GM18499 (cell line): Measurements from ENCODE around the gene ZNF335.

Source experiments
- ATAC-seq: cut with Tn5 transposase; IDR thresholded peaks from one replicate; pipeline ENCODE4 v1.9.1; 2021; ENCODE audit warnings: moderate number of reproducible peaks; ENCODE audit not compliant: insufficient read depth, unreplicated experiment

The ZNF335 gene

DNA sequence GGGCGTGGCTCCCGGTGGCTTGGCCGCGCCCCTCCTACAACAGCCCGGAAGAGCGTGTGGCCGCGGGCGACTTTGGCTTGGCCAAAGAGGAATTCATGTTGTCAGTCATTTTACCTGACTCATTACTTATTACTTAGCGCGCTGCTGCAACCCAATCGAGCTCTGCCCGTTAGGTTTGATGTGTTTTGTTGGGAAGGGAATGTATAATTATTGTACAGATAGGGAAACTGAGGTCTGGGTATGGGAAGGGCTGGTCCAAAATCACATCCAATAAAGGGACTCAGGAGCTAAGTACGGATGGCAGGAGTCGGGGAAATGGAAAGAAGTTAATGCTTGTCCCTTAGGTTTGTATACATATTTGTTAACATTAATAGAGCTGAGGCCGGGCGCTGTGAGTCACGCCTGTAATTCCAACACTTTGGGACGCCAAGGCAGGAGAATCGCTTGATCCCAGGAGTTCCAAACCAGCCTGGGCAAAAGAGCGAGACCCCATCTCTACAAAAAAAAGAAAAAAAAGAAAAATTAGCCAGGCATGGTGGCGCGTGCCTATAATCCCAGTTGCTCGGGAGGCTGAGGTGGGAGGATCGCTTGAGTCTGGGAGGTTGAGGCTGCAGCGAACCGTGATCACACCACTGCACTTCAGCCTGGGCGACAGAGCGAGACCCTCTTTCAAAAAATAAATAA, 639 bp upstream of the ZNF335 start:
- no peak for ATAC-seq

DNA sequence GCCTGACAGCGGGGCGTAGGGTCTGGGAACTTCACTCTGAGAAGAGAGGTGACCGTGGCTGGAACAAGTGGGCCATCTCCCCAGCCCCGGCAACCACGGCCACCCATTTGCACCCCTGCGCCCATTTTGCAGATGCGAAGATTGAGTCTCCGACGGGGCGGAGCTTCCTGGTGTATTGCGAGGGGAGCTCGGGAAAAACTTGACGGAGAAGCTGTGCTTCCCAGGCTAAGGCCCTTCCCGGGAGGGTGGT, 653 bp downstream of the ZNF335 start:
- ATAC-seq = peak; percentile 14

DNA sequence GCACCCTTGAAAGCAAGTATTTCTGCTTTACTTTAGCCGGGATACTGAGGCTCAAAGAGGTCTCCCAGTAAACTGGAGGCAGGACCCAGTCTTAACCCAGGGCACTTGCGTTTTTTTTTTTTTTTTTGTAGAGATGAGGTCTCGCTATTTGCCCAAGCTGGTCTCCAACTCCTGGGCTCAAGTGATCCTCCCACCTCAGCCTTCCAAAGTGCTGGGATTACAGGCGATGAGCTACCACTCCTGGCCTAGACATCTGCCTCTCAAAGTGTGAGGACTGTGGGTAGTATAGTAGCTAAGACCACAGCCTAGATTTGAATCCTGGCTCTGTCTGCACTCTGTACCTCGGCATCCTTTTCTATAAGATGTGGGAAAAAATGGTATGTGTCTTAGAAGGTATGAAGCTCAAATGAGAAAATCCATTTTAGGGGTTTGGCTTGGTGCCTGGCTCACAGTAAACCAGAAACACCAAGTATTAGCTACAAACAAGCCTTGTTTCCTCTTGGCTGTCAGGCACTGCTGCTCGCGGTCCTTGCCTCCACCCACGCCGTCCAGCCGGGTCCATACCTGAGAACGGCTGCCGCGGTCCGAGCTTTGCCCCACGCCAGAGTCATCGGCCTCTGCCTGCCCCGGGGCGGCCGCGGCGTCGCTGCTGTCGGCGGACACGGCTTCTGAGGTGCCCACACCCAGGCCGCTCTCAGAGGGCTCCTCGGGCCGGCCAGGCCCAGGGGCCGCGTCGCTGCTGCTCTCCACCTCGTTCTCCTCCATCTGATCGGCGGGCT, 1.2 kb downstream of the ZNF335 start:
- ATAC-seq = no peak

DNA sequence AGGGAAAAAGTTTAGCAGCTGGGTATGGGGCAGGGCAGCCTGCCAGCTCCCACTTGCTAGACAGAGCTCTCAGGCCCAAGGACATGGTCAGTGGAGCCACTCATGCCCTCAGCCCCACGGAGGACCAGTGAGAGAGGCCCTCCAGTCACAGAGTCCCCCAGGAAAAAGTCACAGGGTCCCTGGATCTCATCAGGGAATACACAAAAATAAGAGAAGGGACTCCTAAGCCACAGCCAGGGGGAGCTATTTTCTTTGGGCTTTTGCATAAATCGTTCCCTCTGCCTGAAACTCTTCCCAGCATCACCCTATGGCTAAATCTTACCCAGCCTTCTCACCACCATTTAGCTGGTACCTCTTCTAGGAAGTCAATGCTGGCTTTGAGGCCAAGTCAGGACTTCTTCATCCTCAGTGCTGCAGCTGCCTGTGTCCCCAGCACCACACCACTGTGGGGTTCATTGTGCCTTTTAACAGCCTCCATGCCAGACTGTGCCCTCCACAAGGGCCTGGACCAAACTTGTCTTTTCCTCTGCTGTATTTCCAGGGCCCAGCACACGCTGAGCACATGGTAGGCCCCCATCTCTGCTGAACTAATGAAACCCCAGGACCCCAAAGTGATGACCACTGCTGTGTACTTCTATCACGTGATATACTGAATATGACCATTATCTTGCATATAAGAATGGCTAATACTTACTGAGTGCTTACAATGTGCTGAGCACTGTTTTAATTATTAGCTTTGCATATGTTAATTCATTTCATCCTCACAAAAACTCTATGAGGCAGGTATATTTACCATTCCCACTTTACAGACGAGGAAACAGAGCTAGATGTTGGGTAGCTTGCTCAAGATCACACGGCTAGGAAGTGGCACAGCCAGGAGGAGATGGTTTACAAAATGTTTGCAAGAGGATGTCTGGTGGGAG, 2.0 kb downstream of the ZNF335 start:
- ATAC-seq = no peak

DNA sequence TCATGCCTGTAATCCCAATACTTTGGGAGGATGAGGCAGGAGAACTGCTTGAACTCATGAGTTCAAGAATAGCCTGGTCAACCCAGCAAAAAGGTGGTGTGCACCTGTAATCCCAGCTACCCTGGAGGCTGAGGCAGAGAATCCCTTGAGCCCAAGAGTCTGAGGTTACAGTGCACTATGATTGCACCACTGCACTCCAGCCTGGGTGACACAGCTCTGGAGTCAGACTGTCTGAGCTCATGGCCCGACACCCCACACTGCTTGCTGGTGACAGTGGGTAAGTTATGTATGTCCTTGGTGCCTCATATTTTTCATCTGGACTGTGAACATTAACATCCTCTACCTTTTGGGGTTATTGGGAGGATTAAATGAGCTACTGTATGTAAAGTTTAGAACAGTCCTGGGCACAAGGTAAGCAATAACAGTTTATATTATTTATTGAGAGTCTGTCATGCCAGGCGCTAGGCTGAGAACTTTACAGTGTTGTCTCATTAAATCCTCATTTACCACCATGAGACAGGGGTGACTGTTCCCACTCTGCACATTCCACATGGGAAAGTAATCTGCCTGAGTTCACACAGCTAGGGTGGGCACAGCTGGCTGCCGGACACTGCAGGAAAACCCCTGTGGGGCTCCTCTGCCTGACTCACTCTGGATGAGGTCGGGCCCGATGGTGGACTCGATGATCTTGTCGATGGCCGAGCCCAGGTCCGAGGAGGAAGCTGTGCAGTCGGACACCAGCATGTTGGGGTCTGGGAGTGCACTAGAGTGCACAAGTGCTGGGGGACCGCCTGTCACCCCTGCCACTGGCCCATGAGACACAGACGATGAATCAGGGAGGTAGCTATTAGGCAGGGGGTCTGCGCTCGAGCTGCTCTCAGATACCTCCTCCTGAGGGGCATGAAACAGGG, 2.9 kb downstream of the ZNF335 start:
- ATAC-seq = no peak

DNA sequence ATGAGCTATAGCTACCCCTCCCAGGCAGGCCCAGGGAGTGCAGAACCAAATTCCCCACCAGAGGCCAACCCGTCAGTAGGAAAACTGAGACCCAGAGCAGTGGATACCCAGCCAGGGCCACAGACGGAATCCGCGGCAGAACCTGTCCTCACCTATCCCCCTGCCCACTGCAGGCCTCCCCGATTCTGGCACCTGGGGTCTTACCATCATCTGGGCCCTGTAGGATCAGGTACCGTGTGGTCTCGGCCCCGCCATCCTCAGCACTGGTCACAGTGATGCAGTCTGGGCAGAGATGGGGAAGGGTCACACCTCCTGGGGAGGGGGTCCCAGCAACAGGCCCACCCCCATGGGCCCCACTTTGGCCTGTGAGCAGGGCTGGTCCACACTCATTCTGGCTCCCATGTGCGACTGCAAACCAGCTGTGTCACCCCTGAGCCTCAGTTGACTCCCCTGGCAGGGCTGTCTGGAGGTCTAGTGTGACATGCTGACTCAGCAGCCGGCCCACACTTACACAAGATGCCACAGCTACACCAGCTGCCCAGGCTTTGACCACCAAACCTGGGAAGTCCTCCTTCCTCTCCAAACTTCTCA, 3.8 kb downstream of the ZNF335 start:
- no peak for ATAC-seq

DNA sequence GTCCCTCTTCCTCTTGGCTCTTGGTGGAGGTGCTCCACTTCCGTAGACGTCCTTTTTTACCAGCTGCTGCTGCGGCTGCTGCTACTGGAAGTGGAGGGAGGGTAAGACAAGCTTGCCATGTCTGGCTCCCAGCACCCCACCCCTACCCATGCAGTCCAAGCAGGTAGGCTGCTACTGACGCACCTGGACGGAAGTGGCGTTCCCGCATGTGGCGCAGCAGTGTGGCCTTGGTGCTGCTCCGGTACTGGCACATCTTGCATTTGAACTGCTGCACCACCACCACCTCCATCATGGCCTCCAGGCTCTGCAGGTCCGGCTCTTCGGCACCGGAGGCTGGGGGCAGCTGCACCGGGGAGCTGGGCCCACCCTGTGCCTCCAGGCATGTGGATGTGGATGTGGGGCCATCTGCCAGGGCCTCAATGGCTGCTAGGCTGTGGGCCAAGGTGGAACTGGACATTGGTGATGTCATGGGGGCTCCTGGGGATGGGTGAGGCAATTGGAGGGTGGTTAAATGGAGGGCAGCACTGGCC, 4.4 kb downstream of the ZNF335 start:
- no peak for ATAC-seq

DNA sequence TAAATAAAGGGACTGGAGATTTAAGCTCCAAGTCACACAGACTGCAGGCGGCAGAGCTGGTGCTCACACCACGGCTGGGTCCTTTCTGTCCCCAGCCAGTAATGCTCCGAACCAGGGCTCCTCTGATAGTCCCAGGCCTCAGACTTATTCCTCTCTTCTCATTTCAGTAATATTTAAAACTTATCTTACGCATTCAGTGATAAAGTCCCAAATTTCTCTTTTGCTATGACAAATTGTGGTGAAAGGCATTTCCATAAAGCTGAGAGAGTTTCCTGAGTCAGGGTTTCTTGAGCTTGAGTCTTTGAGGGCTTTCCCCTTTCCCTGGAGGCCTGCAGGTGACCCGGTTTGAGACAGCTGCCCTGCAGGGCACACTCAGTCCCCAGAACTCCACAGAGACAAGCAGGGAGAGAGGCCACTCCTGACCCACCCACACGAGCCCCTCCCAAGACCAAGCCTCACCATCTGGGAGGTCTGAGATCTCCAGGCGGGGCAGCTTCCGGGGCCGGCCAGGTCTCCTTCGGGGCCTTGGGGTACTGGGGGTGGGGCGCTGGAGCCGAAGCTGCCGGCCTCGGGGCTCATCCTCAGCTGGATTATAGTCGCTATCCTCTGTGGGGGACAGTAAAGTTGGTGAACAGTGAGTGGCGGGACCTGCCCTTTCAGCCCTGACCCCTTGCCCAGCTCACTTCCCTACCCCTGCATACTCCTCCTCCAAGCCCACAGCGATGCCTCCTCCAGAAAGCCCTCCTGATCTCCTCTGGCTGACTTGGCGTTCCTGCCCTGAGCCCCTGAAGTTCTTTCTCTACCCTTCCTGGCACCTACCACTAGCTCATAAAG, 6.6 kb downstream of the ZNF335 start:
- ATAC-seq = no peak

DNA sequence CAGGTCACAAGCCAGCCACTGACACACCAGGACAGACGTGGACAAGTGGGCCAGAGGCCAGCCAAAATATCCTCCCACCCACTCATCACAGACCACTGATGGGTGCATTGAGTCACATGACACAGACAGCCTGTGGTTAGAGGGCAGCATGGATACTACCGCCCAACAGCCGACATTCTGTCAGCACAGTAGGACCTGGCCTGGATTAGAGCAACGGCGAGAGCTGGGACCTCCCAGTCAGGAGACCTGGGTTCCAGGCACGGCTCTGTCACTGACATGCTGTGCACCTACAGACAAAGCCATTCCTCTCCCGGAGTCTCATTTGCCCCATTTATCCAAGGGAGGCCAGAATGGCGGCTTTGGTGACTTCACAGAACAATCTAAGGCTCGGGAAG, 8.0 kb downstream of the ZNF335 start:
- ATAC-seq = no peak

DNA sequence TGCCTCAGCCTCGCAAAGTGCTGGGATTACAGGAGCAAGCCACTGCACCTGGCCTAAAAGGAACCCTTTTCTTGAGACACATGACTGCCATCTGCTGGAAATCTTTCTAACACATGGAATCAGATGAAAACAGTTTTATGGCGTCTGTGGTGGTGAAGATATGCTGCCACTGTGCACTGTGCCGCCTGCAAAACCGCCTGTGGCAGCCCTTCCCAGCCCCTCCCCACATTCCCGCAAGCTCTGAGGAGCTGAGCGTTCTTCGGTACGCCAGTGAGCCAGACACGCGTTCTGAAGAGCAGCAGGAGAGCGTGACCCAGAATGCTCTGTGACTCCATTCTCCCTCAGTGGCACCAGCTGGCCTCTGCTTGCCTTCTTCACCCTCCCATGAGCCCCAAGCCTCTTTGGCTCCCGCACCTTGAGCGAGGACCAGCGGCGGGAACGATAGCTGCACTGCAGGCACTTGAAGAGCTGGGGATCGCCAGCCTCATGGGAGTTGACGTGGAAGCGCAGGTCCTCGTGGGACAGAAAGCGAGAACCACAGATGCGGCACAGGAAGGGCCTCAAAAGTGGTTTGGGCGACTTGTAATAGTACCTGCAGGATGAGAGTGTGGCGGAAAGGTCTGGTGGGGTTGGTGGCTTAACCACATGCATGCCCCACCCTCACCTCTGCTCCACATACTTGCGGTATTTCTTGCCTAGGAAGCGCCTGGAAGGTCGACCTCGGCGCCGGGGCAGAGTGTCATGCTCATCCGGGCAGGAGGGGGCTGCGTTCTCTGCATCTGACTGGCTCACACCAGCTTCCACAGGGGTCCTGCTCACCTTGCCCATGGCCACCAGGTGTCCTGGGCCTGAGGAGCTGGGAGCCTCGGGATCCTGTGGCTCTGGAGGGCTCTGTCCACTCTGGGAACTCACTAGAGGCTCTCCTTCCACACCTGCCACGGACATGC, 8.7 kb downstream of the ZNF335 start:
- no peak for ATAC-seq

DNA sequence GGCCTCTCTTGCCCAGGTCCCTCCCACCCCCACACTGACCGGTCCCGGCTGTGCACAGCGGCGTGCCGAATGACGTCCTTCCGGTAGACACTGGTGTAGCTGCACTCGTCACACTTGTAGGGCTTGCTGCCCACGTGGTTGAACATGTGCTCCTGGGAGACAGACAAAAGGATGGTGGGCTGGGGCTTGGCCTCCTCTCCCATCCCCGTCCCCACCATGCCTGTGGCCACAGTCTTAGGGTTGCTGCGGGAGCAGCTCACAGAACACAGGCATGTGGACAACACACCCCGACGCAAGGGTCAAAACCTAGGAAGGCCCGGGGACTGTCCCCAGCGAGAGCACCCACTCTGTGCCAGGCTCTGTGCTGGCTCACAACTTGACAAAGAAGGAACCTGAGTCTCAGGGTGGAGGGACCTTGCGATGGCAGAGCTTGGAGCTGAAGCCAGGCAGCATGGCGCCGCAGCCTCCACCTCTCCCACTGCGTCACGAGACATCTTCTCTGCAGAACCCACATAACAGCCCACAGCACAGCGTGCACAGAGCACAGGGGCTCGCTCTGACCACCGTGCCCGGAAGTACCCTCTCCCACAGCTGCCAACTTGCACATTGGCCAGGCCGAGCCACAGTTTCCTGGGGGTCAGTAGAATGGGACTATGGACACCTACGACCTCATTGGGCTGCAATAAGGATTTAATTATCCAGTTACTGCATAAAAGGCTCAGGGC, 9.8 kb downstream of the ZNF335 start:
- no peak for ATAC-seq

DNA sequence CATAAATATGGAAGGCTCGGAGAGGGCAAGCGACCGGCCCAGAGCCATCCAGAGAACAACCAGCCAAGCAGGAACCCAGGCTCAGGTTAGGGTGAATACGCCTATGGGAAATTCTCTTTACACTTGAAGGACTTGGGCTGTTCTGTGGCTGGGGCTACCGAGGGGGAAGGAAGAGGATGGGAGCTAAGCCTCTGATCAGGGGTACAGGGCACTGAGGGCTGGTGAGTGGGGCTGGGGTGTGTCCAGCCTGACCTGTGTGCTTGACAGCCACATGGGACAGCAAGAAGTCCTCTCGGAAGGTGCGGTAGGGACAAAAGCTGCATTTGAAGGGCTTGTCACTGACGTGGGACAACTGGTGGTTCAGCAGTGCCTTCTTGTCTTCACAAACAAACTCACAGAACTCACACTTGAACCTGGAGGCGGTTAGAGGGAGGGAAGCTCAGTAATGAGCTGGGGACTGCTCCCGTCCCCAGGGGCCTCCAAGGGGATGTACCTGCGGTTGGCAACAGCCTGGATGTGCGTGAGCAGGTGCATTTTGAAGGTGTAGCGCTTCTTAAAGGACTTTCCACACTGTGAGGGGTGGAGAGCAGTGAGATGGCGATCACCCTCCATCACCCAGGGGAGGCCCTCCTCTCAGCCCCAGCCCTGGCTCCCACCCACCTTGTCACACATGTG, 11.9 kb downstream of the ZNF335 start:
- ATAC-seq = no peak

DNA sequence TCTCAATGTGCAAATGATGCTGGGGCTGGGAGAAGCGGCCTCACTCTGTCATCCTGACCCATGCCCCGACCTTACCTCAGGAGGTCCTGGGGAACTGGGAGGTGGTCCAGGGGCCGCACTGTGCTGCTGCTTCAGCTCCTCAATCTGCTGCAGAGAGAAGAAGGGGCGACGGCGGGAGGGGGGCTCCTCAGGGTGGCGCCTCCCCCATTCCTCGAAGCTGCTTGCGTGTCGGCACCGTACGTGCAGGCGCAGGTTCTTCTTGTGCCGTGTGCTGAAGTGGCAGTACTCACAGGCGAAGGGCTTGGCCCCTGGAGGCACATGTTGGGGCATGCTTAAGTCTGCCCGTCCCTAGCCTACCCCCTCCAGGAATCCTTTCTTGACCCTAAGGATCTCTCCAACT, 12.9 kb downstream of the ZNF335 start:
- no peak for ATAC-seq

DNA sequence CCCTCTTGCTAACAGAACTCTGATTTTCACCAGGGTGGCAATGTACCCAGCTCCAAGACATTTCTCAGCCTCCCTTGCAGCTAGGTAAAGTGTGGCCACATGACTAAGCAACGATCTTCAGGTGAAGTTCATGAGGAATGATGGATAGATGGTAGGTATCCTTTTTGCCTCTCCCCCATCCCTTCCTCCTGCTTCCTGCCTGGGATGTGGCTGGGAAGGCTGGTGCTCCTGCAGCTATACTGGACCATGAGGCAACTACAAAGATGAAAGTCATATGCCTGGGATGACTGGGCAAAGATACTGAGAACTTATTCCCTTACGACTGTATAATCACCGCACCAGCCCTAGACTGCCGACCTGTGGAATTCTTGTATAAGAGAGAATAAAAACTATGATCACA, 13.4 kb downstream of the ZNF335 start:
- ATAC-seq = no peak

DNA sequence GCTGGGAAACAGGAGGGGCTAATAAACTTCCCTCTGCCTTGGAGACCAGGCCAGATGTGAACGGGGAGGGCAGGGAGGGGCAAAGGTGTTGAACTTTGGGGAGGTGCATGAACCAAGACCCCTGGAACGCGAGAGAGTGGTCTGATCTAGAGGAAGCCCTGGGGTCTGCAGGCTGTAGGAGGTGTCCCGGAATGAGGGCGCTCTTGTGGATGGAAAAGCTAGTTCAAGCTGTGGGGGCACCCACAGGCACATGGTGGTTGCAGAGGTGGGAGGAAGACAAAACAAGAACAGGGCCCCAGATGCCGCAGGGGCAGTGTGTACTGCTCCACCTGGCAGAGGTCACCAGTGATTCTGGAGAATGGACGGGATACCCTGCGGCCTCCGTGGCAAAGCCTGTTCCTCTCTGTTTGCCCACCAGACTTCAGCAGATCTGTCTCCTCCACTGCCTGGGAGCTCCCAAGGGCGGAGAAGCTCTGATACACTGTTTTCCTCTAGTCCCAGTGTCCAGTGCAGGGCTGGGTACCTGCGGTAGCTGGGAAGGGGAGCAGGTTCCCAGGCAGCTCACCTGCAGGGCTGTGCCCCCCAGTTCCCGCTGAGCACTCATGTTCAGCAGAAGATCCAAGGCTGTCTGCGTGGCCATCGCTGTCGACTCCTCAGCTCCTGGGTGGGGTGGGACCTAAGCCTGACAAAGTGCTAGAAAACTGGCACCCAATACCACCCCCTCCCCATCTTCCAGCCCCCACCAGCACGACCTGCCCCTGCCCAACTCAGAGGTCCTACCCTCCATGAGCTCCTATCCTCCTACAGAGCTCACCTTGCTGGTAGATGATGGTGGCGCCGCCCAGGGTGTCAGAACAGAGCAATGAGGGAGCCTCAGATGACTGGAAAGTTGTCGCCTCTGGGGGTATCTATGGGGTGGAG, 14.7 kb downstream of the ZNF335 start:
- no peak for ATAC-seq
